Measurements from ENCODE around the gene KBTBD4.
"Not testable (repeated sequence)": the region's sequence is repeated elsewhere in the genome, so short reads cannot be mapped to it uniquely, and the experiment has no call there.

GRCh38 chr11:47546274-47546673 lies 32.5 kb downstream of the KBTBD4 start:
- TF ChIP-seq MYC, CTCF (IDR thresholded peaks at IDR 0.05; ENCODE audit: low read depth, low read length): not testable (repeated sequence)
